NCI-H82 treated with DMSO at 0.1 percent for 48 hours (cell line): ENCODE results near the gene TXNRD2.

Source experiments
- DNase-seq: peaks from one replicate; lab custom pipeline; 2025; ENCODE audit not compliant: unreplicated experiment; lab: John Stamatoyannopoulos, UW

The TXNRD2 gene

DNA sequence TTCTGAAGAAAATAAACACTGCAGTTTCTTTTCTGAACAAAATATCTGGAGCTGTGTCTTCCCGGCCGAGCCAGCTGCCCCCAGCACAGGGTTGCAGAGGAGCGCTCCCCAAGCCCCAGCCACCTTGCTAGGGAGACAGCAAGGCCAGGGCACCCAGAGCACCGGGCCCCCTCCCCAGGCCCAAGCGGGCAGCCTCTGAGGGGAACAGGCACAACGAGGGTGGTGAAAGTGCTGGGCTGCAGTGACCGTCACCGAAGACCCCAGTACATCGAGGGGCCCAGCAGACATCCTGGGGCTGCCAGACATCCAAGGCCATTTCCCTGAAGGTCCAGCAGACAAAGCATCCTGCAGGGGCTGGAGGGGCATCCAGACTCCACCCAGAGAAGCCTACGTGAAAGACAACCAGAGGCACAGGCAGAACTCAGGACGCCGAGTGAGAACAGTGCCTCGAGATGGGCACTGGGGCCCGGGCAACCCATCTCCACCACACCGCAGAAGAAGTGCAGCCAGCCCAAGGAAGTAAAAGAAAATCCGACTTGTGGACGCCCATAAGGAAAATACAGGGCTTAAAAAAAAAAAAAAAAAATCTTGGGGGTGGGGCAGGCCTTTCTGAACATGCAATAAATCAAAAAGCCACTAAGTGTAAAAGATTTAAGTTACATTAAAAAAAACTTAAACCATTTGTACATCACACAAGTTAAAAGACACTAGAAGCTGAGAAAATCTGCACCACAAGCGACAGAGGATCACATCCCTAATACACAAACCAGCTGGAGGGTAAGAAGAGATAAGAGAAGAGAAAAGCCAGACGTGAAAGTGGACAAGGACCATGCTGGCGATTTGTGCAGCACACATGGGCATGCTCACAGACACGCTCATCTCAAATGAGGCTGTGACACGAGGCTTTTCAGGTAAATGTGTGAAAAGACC, 36.0 kb downstream of the TXNRD2 start:
- no peak for DNase-seq

DNA sequence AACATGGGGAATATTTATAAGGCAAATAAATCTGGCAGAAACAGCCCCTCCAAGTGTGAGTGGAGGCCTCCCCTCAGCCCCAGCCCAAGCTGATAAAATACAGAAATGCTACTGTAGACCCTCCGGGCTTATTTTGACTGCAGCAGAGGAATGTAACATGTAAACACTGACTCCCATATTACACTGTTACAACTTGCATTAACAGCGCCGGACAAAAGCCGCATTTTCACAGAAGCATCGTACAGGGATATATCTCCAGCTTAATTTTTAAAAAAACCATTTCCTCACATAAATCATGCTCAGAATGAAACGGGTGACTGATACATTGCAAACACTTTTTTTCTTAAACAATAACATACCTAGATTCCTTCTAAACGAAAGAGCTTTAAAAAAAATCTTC, 36.7 kb downstream of the TXNRD2 start:
- no peak for DNase-seq

DNA sequence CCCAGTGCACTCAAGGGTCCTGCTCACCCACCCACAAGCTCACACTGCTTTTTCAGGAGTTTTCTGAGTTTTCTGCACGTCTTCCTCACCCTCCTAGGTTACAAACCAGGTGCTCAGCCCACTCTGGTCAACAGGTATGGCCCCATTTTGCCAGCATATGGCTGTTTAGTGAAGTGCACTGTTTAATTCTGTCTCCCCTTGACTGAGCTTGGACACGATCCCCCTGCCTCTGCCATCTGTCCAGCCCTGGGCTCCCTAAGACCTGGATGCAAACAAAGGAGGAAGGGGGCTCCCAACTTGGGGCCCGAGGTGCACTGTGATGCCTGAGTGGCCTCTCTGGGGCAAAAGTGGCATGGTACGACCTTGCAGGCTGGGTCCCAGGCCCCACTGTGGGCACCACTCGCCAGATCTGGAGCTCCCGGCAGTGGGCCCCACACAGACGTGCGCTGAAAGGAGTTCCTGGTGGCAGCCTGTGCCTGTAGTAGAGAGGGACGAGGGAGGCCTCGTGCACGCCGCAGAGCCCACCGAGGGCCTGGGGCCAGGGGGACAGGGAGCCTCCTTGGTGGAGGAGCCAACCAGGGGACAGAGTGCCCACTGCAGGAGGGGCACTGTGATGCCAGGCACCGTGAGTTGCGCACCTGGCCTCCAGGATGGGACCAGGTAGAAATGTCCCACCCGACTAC, 37.3 kb downstream of the TXNRD2 start:
- no peak for DNase-seq

DNA sequence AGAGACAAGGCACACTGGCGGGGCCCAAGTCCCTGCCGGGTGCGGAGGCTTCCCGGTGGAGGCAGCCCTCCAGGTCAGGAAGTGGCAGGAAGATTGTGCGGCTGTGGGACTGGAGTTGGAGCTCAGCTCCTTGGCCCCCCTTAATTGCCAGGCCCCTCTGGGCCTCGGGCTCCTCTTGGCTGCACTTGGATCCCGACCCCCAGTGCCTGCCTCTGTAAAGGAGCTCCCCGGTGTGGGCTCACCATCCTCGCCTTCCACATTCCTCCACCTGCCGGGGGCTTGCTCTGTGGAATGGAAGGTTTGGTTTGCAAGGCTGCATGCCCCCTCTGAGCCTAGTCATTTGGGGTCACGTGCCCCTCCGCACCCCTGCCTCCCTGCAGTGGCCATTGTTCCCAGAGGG, 38.1 kb downstream of the TXNRD2 start:
- DNase-seq, result no peak

DNA sequence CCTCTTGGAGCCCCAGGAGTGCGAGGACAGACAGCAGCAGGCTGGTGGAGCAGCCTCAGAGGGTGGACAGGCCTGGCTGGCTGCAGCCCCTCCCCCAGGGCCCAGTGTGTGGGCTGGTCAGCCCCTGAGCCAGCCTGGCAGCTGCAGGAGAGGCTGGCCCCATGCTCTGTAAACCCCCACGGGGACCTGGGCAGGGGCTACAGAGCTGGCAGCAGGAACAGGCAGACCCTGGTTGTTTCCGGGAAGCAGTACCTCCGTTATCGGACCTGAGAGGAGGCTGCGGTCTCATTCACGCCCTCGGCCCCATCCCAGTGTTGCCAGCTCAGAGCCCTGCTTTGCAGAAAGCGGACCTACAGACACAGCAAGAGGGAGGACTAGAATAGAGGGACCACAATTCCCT, 38.6 kb downstream of the TXNRD2 start:
- DNase-seq, result no peak

DNA sequence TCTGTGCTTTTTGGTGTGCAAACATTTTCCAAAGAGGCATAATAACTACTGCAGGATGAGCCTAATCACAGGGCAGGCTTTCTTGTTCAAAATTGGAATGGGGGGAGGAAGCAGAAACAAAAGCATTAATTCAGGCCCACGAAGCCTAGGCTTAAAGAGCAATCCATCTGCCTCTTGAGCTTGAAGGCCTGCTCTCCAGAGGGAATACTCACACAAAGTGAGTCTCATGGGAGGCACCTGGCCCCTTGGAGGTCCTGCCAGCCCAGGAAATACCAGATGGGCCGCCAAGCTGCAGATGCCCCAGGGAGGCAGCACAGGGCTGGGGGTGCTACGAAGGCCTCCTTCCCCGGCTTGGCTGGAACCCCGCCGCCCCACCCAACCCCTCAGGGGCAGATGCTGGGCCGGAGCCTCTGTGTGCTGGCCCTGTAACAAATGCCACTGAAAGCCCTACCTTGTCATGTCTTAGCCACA, 39.3 kb downstream of the TXNRD2 start:
- peak; percentile 55 for DNase-seq

DNA sequence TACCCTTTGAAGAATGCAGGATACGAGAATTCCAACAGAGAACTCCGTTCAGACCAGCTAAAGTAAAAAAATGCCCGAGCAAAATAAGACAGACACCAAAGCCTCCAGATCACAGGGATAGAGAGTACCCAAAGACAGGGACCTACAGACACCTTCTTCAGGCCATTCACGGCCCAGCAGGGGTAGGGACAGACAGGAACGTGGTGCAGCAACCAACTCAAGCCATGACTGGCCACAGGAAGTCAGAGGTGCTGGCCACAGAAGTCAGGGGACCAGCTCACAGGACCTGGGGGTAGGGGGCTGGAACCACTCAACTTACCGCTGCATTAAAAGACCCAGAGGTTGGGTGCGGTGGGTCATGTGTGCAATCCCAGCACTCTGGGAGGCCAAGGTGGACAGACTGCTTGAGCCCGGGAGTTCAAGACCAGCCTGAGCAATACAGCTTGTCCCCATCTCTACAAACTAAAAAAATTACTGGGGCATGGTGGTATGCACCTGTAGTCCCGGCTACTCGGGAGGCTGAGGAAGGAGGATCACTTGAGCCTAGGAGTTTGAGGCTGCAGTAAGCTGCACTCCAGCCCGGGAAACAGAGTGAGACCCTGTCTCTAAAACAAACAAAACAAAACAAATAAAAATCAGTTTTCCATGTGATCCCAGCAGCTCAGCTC, 39.9 kb downstream of the TXNRD2 start:
- no peak for DNase-seq

DNA sequence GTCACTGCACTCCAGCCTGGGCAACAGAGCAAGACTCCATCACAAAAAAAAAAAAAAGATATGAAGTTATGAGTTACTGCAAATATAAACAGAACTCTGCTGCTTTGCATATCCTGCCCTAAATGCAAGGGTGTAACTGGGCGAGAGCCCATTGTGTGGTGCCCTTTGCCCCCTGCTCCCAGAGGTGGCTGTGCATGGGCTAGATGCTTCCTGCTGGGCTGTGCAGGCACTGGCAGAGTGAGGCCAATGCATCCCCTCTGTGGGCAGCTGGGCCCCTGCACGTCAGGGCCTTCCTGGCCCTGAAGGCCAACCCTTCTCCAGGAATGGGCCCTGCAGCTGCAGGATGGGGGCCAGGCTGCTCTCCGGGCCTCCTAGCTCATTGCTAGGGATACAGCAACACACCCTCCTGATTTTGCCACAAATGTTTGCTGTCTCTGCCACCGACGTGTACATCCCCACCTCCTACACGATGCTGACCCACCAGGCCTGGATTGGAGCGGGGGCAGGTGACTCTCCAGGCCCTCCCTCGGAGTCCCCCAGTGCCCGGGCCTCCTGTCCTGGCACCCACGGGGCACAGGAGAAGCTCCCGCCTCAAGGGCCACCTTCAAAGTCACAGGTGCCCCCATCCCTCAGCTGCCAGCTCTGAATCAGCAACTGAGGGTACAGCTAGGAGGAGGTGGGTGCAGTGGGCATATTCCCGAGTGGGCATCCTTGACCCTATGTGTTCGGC, 40.7 kb downstream of the TXNRD2 start:
- no peak for DNase-seq

DNA sequence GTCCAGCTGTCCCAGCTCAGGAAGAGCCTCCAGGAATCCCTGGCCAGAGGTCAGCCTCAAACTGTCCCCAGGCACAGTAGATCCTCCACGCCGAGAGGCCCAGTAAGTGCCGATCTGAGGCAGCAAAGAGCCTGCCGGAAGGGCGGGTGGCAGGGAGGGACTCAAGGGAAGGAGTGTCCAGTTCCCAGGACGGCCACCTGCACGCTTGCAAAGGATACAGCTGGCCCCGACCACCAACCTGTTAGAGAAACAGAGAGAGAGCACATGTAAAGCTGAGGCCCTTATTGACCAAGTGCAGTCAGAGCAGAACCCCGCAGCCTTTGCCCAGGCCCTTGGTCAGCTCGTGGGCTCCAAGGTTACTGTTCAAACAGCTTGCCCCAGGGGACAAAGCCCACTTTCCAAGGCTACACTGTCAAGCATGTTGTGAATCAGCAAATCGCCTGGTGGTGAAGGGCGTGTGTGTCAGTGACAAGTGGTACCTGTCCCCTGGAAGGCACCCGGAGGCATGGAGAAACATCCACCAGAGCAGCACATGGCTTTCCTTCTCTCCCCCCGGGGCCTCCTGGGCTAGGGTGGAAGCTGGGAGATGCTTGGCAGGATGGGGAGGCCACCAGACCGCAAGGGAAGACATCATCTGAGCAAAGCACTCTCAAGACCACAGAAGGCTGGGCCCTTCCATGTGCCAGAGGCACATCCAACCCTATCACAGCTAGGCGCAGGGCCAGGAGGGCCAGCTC, 42.6 kb downstream of the TXNRD2 start:
- no peak for DNase-seq

DNA sequence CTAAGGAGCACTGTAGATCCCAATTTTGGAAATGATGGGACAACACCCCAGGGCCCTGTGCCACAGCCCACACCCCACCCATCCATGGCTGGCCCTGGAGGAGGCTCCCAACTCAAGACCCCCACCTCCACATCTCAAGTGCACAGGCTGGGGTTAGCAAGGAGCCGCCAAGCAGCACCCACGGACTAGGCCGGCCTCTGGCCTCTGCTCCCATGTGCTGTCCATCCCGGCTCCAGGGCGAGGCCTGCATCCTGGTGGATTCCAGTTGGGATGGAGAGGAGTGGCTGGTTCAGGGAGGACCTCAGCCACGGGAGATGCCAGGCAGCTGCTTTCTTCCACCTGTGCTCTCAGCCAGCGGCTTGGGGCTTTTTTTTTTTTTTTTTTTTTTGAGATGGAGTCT, 43.5 kb downstream of the TXNRD2 start:
- DNase-seq, result no peak

DNA sequence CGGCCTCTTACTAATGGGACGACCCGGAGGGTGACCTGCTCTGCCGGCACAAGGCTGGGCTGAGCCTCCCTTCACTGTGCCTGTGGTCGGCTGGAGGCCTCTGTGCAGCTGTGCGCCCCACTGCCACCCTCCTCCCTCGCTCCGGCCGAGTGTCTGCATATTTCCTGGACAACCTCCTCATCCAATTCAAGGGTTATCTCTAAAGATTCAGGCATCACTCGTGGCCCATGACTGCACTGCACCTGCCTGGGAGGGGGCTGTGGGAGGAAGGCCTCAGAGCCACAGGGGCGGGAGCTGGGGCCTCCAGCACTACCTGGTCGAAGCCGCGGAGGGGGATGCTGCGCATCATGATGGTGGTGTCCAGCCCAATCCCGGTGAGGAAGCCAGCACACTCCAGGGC, 43.9 kb downstream of the TXNRD2 start:
- no peak for DNase-seq

DNA sequence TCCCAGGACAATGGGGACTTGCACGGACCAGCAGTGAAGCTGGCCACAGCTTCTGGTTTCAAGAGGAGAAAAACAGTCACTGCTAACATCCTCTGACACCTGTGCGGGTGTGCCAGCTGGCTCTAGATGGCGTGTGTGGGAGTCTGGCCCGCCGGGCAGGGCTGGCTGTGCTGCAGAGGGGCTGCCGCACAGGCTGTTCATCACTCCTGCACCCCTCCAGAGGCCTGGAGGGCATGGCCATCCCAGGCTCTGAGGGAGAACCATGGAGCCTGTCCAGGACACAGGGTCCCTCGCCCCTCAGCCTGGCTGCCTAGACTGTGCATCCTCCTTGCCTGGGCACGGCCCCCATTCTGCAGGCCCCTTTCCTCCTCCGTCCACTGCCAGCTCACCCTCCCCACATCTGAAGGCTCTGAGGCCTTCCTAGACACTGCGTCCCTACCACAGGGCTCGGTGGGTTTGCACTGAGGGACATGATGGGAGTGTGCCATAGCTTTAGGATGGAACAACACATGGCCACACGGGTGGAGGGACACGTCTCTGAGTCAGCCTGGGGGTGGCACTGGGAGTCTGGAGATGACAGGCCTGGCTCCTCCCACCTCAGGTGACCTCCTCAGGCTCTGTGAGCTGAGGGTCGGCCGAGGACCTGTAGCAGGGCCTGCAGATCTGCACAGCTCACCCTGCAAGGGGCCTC, 44.8 kb downstream of the TXNRD2 start:
- DNase-seq, result no peak

DNA sequence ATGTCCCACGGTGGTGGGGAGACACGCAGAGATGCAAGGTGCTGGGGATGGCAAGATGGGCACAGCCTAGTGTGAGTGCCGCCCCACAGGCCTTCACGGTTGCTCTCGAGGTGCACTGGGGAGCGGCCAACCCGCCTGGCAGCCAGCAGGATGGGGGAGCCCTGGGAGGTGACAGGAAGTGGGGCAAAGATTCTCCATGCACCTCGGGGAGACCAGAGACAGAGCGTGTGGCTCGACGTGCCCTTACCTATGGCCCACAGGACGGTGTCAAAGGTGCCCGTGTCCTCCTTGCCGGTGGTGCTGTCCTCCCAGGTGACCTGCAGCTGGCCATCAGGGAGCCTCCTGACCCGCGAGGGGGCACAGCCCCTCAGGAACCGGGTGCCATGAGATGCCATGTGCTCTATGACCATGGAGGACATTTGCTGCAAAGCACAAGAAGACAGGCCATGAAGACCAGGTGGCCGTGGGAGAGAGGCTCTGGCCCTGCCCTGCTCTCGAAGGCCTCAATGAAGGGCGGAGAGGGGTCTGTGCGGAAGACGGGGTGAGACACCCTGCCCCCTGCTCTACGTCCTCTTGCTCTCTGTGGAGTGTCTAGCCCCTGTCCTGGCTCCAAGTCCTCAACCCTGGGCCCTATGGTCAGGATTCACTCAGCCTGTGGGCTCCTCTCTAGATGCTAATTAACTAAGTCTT, 46.3 kb downstream of the TXNRD2 start:
- no peak for DNase-seq

DNA sequence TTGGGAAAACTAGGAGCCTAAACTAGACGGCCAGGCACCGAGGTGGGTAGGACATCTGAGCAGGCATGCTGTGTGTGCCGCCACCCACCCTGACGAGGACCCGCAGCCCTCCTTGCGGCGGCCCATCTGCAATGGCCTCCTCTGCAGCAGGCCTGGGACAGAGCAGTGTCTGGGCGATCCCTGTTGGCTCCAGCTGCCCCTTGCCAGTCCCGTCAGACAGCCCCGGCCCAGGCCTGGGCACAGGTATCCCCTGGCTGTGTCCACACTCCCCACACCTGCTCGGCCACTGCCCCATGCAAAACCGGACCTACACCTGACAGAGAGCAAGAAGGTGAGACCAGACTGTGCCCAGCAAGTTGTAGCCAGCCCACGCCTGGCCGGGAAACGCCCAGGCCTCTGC, 48.3 kb downstream of the TXNRD2 start:
- DNase-seq, result no peak

DNA sequence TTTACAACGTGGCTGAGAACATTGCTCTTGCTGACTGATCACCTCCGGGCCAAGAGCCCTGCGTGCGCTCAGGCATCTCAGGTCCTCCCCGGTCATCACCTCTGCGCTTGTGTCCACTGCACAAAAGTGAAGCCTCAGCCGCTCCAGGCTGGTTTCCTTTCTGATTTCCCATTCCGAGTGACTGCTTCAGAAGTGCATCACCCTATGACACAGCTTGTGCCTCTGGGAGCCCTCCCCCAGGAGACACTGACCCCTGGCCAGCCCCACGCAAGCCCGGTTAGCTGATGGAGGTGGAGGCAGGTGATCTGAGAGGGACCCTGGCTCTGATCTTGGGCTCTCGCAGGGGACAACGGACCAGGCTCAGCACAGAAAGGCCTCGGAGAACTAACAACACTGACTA, 48.7 kb downstream of the TXNRD2 start:
- DNase-seq, result no peak

DNA sequence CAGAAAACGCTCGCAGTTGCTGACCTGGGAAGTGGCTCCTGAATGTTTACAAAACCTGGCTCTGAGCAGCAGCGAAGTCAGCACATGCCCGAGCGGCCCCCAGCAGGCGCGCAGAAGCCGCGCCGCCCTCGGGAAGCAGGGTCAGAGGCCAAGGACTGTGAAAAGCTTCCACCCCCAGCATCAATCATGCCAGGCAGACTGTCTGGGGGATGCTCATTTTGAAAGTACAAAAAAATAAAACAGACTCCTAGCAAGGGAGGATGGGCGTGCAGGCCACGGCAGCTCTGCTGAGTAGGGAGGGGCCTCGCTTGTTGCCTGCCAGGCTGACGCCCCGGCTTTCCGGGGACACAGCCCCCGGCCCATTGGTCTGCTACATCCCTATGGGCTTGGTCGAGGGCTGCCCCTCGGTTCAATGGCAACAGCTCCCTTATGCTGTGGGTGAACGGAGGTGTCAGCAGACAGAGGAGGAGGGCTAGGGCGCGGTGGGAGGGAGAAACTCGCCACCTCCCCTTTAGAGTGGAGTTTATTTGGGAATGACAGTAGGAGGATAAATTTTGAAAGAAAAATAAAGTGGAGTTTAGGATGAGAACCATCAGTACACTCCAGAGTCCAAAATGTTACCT, 49.2 kb downstream of the TXNRD2 start:
- no peak for DNase-seq

DNA sequence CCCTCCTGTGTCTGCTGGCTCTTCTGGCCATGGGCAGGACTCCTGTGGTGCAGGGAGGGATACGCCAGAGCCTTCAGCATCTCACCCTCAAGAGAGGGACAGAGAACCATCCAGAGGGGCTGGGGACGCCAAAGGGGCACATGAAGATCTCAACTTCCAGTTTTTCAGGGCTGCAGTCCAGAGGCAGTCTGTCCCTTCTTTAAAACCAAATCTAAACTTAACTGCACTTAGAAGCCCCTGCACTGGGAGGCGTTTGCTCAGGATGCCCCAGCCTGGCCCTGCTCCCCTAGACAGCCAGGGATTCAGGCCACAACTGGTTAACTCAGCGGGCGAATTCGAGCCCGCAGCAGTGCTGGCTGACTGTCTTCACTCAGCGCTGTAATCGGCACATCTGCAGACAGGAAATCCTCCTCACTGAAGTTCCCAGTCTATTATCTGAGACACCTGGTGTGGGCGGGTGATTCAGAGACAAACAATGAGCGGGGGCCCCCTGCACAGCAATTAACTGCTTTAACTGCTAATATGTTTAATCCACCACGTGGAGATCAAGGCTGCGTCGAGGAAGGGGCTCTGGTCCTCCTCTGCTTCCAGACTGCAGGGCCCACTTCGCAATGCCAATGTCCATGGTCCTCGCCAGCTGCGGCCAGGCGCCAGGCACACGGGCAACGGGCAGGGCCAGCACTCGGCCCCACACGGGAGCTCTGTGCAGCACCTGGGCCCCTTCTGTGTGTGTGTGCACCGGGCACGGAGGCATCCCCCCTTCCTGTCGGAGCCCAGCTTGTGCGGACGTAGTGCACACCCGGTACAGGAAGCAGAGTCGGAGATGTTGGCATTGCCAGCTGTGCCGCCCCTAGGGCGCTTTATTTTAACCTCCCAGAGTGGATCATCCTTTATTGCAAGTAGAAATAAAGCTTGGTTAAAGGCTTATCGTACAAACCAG, 50.0 kb downstream of the TXNRD2 start:
- DNase-seq, result peak; percentile 84
